GM18499 (cell line): ENCODE measurements around the gene STRN4.
"Not testable (repeated sequence)": the region's sequence is repeated elsewhere in the genome, so short reads cannot be mapped to it uniquely, and the experiment has no call there.

Source experiments
- ATAC-seq: cut with Tn5 transposase; IDR thresholded peaks from one replicate; pipeline ENCODE4 v1.9.1; 2021; ENCODE audit warnings: moderate number of reproducible peaks; ENCODE audit not compliant: insufficient read depth, unreplicated experiment

The STRN4 gene

GRCh38 chr19:46775642-46776258, 29.5 kb upstream of the STRN4 start:
- no peak for ATAC-seq

GRCh38 chr19:46773018-46773399, 26.8 kb upstream of the STRN4 start:
- no peak for ATAC-seq

- no peak for ATAC-seq
These were observed 26.1 kb upstream of the STRN4 start for GRCh38 chr19:46772170-46773017.

GRCh38 chr19:46768746-46769145, 22.5 kb upstream of the STRN4 start:
- not testable (repeated sequence) for ATAC-seq

- ATAC-seq: no peak
These were observed 20.5 kb upstream of the STRN4 start for GRCh38 chr19:46766569-46767317.

GRCh38 chr19:46764817-46765291, 18.6 kb upstream of the STRN4 start:
- ATAC-seq: no peak

GRCh38 chr19:46762245-46762890, 16.1 kb upstream of the STRN4 start:
- ATAC-seq: no peak

- no peak for ATAC-seq
These were observed 15.2 kb upstream of the STRN4 start for GRCh38 chr19:46761418-46761831.

- ATAC-seq: not testable (repeated sequence)
These were observed 14.6 kb upstream of the STRN4 start for GRCh38 chr19:46760897-46761296.

- no peak for ATAC-seq
These were observed 14.1 kb upstream of the STRN4 start for GRCh38 chr19:46760363-46760762.

- no peak for ATAC-seq
These were observed 13.6 kb upstream of the STRN4 start for GRCh38 chr19:46759817-46760333.

- no peak for ATAC-seq
These were observed 13.0 kb upstream of the STRN4 start for GRCh38 chr19:46759206-46759605.

GRCh38 chr19:46756544-46756888, 10.3 kb upstream of the STRN4 start:
- ATAC-seq: no peak

GRCh38 chr19:46755853-46756543, 9.7 kb upstream of the STRN4 start:
- ATAC-seq: no peak

- no peak for ATAC-seq
These were observed 9.0 kb upstream of the STRN4 start for GRCh38 chr19:46755077-46755852.

- no peak for ATAC-seq
These were observed 7.3 kb upstream of the STRN4 start for GRCh38 chr19:46753420-46754155.

GRCh38 chr19:46748325-46749109, 2.3 kb upstream of the STRN4 start:
- no peak for ATAC-seq
